Adipose tissue (tissue), 3 donors: ENCODE data around the gene PSMA6. TPM values are rescaled to one million over a fixed set of nuclear protein-coding genes. Genes with fewer than 3 reads are reported as not detected.
A peak's percentile ranks its signal among the peaks of the same experiment; 100 is the strongest.
"Not testable (repeated sequence)": the region's sequence is repeated elsewhere in the genome, so short reads cannot be mapped to it uniquely, and the experiment has no call there.

Source experiments
- H3K27ac ChIP-seq: one replicate; pipeline ENCODE4 v1.5.1; 2013; ENCODE audit warnings: low read depth, low read length
- WGBS, 3 donors: extraction: QIAGEN DNeasy Blood & Tissue Kit; methylation state at CpG; one replicate each; pipeline ENCODE4 v1.1.7; 2013; 5-methylcytosine and 5-hydroxymethylcytosine counted together
- polyA plus RNA-seq, 3 donors: library from polyadenylated mRNA; stranded (reverse); fragments of 200-250 nt; gene quantifications; one replicate each; pipeline ENCODE4 v1.2.3, GENCODE V29; 2013
- donor health status: healthy with polysubstance abuse.
- donor health status: Bipolar disorder and iron deficiency.
- donor health status: healthy.

Gene PSMA6
- polyA plus RNA-seq, result 100 to 1,000 TPM in 2 of 3 donors, 10 to 100 TPM in 1; 92.3 to 191 (median 173) TPM

DNA sequence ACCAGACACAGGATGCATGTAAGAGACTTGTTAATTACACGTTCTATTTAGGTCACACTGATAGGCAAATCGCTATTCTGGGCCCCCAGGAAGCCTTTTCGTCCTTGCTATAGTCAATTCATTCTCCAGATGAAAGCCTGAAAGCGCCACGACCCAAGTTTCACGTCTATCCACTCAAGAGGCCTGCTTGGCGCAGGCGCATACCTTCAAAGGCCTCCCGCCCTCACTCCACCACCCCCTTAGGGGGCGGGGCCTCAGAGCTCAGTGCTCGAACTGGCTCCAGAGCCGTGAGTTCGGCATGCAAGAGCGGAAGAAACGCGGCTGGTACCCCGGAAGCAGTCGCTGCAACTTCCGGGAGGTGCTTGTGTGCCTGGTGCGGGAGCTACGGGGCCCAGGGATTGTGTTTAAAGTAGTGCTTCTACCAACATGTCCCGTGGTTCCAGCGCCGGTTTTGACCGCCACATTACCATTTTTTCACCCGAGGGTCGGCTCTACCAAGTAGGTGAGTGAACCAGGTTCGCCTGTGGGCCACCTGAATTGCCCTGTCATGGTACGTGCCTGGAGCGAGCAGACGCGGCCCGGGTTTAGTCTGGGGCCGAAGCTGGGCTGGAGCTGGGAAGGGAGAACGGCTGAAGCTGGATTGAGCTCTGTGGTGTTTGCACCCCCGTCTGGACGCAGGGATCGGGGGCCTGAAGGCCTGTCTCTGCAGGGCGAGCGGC, at the start of gene PSMA6:
Gene PSMA6 (plus strand): TSS at position 332 of the 719 bp plus-strand sequence. CDS start 95 bp downstream, at position 427.
- H3K27ac ChIP-seq, result peak within 1 kb of the TSS; percentile 45
- WGBS, 3 donors, result 0% methylated on average over 40 of the region's 40 CpGs

DNA sequence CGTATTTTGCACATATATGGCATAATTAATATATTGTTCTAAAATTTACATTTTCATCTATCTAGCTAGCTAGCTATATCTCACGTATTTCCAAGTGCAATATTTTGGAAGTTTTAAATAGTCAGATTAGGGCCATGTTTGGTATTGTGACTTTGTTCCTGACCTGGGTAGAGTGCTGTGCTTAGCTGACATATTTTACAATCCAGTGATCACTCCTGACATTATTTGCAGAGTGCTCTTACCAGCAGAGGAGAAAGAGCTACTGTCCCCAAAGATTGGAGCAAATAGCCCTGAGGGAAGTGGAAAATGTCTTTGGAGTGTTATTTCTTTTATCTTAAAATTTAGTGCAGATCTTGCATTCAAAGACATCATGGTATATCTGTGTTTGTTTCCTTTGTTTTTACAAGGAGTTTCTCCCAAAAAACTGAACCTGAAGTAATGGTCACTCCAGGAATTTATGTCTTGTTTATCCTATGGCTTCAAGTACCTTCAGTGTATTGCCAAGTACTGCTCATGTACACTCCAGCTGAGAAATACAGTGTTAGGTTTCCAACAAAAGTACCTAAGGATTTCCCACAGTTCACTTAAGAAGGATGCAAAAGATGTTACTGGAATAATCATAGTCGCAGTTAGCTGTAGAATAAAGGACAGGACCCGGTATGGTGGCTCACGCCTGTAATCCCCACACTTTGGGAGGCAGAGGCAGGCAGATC, 49.4 kb upstream of the PSMA6 start:
- H3K27ac ChIP-seq, result no peak overlapping the region
- WGBS, 3 donors, result 91 to 96% (median 95%) methylated on average over 5 of the region's 5 CpGs

- 81 to 93% (median 83%) methylated on average over 2 of the region's 2 CpGs for WGBS, 3 donors
- no peak overlapping the region for H3K27ac ChIP-seq
Observed at GRCh38 chr14:35243956-35244355, 48.2 kb upstream of the PSMA6 start.

DNA sequence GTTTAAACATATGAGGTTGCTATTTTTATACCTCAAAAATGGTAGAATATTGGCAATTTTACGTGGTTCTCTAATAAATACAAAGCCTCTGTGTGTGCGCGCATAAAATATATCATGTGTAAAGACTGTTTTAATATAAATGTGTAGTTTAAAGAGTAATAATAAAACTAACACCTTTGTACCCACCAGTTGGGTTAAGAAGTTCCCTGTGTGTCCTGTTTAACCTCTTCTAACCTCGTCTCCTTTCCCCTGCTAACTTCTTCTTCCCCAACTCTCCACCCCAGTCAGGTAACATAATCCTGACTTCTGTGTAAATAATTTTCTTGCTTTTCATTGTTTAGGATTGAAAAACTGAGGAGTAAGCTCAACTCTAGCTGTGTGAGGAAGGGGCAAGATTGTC, 47.6 kb upstream of the PSMA6 start:
- 78 to 97% (median 90%) methylated on average over 4 of the region's 4 CpGs for WGBS, 3 donors
- no peak overlapping the region for H3K27ac ChIP-seq

DNA sequence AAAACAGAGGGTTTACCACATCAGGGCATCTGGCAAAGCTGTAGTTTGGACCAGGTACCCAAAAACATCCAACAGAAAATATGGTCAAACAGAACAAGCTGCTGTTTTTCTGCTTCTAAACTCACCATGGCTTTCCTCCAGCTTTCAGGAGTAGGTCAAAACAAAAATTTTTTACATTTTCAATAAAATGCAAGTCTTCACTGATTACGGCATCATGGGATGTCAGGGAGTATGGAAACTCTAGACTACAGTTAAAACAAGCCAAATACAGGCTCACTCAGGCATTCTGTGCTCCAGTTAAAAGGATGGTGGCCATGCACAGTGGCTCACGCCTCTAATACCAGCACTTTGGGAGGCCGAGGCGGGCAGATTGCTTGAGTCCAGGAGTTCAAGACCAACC, 47.1 kb upstream of the PSMA6 start:
- H3K27ac ChIP-seq, result no peak overlapping the region
- WGBS, 3 donors, result 95 to 97% (median 95%) methylated on average over 4 of the region's 4 CpGs

GRCh38 chr14:35247777-35248475, 44.3 kb upstream of the PSMA6 start:
- no peak overlapping the region for H3K27ac ChIP-seq
- WGBS, 3 donors, result 44 to 54% (median 50%) methylated on average over 4 of the region's 4 CpGs

DNA sequence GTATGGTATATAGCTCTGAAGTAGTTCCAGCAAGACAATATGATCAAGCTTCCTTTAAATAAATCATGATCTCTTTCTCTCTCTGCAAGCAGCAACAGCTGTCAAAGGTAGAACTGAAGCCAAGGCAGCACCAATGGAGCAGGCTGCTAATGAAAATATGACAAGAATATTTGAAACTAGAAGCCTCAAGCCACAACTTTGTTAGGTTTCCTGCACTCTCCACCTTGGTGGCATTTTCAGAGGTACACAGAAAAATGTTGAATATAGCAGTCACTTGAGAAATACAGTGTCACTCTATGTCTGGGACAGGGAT, 43.8 kb upstream of the PSMA6 start:
- H3K27ac ChIP-seq, result no peak overlapping the region

DNA sequence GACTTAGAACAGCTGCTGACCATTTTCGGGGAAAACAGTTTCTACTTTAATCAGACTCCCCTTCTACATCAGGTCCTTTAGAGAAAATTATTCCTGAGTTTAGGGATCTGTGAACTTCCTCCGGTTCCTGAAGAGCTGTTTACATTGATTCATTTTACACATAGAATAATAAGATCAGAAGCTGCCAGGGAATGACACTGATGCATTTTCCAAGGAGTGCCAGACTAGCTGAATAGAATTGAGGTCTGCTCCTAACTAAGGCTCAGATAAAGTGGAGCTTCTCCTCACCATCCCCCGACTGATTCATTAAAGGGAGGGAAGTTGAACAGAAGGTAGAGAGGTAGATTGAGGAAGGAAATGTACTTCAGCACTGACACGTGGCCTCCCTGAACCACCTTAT, 41.9 kb upstream of the PSMA6 start:
- H3K27ac ChIP-seq, result no peak overlapping the region
- WGBS, 3 donors, result 66 to 78% (median 66%) methylated on average over 4 of the region's 4 CpGs

- WGBS, 3 donors, result 72 to 74% (median 72%) methylated on average over 1 of the region's 1 CpG
- no peak overlapping the region for H3K27ac ChIP-seq
Observed at GRCh38 chr14:35252451-35252868, 39.7 kb upstream of the PSMA6 start.

DNA sequence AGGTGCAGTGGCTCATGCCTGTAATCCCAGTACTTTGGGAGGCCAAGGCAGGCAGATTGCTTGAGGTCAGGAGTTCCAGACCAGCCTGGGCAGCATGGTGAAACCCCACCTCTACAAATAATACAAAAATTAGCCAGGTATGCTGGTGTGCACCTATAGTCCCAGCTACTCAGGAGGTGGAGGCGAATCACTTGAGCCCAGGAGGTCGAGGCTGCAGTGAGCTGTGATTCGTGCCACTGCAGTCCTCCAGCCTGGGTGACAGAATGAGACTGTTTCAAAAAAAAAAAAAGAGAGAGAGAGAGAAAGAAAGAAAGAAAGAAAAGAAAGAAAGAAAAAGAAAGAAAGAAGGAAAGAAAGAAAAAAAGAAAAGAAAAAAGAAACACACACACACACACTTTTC, 39.1 kb upstream of the PSMA6 start:
- WGBS, 3 donors, result 96 to 98% (median 97%) methylated on average over 3 of the region's 3 CpGs
- not testable (repeated sequence) for H3K27ac ChIP-seq

DNA sequence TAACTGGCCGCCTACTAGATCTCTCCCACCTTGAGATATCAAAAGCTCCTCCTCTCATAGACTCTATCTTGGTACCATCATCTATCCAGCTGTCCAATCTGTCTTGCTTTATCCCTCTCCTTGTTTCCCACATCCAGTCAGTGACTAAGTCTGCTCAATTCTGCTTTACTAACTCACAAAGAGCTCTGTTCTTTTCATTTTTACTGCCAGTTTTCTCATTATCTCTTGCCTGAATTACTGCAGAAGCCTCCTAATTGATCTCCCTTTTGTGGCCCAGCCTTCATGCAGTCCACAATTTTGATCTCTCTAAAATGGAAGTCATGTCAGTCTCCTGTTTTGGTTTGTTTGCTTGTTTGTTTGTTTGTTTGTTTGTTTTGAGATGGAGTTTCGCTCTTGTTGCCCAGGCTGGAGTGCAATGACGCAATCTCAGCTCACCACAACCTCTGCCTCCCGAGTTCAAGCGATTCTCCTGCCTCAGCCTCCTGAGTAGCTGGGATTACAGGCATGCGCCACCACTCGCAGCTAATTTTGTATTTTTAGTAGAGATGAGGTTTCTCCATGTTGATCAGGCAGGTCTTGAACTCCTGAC, 38.1 kb upstream of the PSMA6 start:
- not testable (repeated sequence) for H3K27ac ChIP-seq
- WGBS, 3 donors, result 90 to 94% (median 91%) methylated on average over 7 of the region's 7 CpGs

DNA sequence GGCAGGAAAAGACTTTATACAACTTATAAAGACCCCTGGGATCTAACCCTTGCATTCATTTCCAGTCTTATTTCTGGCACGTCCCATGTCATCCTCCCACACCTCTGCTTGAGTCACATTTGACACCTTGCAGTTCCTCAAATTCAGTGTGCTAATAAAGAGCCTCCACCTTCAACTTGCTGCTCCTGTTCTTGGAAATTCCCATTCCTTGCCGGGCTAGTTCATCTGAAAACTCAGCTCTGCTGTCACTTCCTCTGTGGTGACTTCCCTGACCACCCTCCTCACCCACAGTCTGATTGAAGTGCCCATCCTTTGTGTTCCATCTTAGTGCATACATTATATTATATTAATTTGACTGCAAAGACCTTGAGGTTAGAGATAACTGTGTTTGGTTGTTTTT, 37.4 kb upstream of the PSMA6 start:
- H3K27ac ChIP-seq, result no peak overlapping the region
- WGBS, 3 donors, result 39 to 77% (median 44%) methylated on average over 2 of the region's 2 CpGs

- WGBS, 3 donors, result 97 to 100% (median 99%) methylated on average over 5 of the region's 5 CpGs
Observed at GRCh38 chr14:35255711-35256110, 36.5 kb upstream of the PSMA6 start.

GRCh38 chr14:35257809-35258208, 34.4 kb upstream of the PSMA6 start:
- H3K27ac ChIP-seq, result no peak overlapping the region
- 43 to 67% (median 52%) methylated on average over 1 of the region's 1 CpG for WGBS, 3 donors

More at GRCh38 chr14:35255711-35256110, 36.5 kb upstream of the PSMA6 start:
- no peak overlapping the region for H3K27ac ChIP-seq

DNA sequence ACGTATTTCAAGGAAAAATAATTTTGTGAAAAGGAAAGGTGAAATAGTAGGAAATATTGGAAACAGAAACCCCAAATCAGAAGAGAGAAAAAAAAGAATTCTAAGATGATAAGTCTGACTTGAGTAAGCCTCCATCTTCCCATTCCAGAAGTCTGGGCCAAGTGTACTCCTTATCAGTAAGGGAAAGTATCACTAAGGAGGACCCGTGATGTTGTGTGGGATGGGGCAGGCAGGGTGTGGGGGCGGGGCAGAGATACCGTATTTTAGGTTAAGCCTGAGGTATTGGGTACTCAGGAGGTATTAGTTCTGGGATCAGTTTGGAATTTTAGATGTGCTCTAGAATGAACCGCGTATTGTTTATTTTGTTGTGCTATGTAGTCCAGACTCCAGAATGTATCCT, 33.8 kb upstream of the PSMA6 start:
- 67 to 88% (median 85%) methylated on average over 6 of the region's 6 CpGs for WGBS, 3 donors

DNA sequence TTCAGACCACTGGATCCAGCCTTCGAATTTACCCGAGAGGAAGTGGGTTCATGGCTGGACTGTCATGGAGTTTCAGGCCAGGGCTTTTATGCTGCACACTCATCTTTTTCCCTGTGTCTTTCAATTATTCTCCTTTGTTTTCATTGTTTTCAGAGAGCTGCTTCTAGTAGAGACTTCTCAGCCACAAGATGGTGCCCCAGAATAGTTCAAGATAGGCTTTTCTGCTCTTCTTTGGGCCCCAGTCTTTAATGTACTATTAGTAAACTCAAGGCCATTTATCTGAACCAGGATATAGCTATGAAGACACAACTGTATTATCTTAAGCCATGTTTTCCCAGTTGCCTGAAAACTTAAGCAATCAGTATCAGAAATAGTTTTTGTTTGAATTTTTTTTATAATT, 30.4 kb upstream of the PSMA6 start:
- 93 to 95% (median 94%) methylated on average over 2 of the region's 2 CpGs for WGBS, 3 donors
- no peak overlapping the region for H3K27ac ChIP-seq

More for the DNA sequence above, 33.8 kb upstream of the PSMA6 start:
- no peak overlapping the region for H3K27ac ChIP-seq

- WGBS, 3 donors, result 75 to 85% (median 75%) methylated on average over 3 of the region's 3 CpGs
- no peak overlapping the region for H3K27ac ChIP-seq
Observed at GRCh38 chr14:35262436-35262835, 29.7 kb upstream of the PSMA6 start.

DNA sequence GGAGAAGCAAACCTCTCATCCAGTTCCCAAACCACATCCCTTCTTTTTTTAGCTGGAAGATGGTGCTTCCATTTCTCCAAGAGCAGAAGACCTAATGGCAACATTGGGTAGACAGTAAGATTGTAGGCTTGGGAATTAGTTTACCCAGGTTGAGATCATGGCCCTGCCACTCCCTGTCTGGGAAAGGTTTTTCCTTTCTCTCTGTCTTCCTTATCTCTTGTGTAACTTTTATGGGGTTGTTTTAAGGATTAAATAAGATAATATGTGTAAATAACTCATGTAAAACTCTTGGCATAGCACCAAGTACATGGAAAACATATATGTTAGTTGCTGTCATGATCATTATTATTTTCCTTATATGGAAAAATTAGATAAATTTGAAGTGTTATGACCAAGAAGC, 23.2 kb upstream of the PSMA6 start:
- no peak overlapping the region for H3K27ac ChIP-seq

DNA sequence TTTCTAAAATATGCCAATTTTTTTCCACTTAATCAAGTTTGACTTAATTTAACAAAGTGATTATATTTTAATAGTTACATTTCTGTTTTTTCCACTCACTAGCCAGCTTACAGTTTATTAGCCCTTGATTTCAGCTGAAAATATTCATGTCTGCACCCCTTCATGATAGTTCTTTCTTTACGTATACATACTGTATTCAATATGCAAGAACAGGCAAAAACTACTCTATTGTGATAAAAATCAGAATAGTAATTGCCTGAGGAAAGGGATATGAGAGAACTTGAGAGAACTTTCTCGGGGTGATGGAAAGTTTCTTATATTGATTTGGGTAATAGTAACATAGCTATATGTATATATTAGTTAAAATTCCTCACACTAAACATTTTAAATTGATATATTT, 17.4 kb upstream of the PSMA6 start:
- WGBS, 3 donors, result 73 to 96% (median 95%) methylated on average over 2 of the region's 2 CpGs

More for the DNA sequence above, 17.4 kb upstream of the PSMA6 start:
- H3K27ac ChIP-seq, result no peak overlapping the region
